ENCODE measurements around the gene IRS1.
"Not testable (repeated sequence)": the region's sequence is repeated elsewhere in the genome, so short reads cannot be mapped to it uniquely, and the experiment has no call there.

The IRS1 gene

GRCh38 chr2:226799211-226799975 lies at the start of gene IRS1:
IRS1 (minus strand) TSS chr2:226799820; CDS start chr2:226798738, 1,082 bp downstream.
- peak; percentile 90 for DNase-seq

GRCh38 chr2:226849349-226849748 lies 49.7 kb upstream of the IRS1 start:
- no peak for DNase-seq

GRCh38 chr2:226847511-226847910 lies 47.9 kb upstream of the IRS1 start:
- DNase-seq, result no peak

- no peak for DNase-seq
Measured at GRCh38 chr2:226847090-226847489, 47.5 kb upstream of the IRS1 start.

- no peak for DNase-seq
Measured at GRCh38 chr2:226845386-226846116, 45.9 kb upstream of the IRS1 start.

- not testable (repeated sequence) for DNase-seq
Measured at GRCh38 chr2:226843001-226843400, 43.4 kb upstream of the IRS1 start.

GRCh38 chr2:226839951-226840350 lies 40.3 kb upstream of the IRS1 start:
- no peak for DNase-seq

GRCh38 chr2:226839161-226839560 lies 39.5 kb upstream of the IRS1 start:
- DNase-seq, result no peak

- no peak for DNase-seq
Measured at GRCh38 chr2:226838722-226839121, 39.1 kb upstream of the IRS1 start.

- DNase-seq, result no peak
Measured at GRCh38 chr2:226837787-226838603, 38.4 kb upstream of the IRS1 start.

GRCh38 chr2:226837334-226837733 lies 37.7 kb upstream of the IRS1 start:
- DNase-seq, result no peak

- no peak for DNase-seq
Measured at GRCh38 chr2:226836548-226836885, 36.9 kb upstream of the IRS1 start.

- DNase-seq, result peak; percentile 96
Measured at GRCh38 chr2:226835796-226836547, 36.4 kb upstream of the IRS1 start, which contains the start of gene RHBDD1. RHBDD1 (plus strand) TSS chr2:226836054; CDS start chr2:226864694, 28,640 bp downstream.

- DNase-seq, result no peak
Measured at GRCh38 chr2:226835420-226835795, 35.8 kb upstream of the IRS1 start.

- DNase-seq, result not testable (repeated sequence)
Measured at GRCh38 chr2:226834880-226835279, 35.3 kb upstream of the IRS1 start.

GRCh38 chr2:226832061-226832460 lies 32.4 kb upstream of the IRS1 start:
- DNase-seq, result no peak

- DNase-seq, result no peak
Measured at GRCh38 chr2:226831266-226831665, 31.6 kb upstream of the IRS1 start.

GRCh38 chr2:226829721-226830631 lies 30.4 kb upstream of the IRS1 start:
- DNase-seq, result no peak

GRCh38 chr2:226828191-226828590 lies 28.6 kb upstream of the IRS1 start:
- DNase-seq, result no peak

GRCh38 chr2:226825056-226825455 lies 25.4 kb upstream of the IRS1 start:
- no peak for DNase-seq

GRCh38 chr2:226818930-226819329 lies 19.3 kb upstream of the IRS1 start:
- DNase-seq, result no peak
